ENCODE data around the gene FOXD4.
"Not testable (repeated sequence)": the region's sequence is repeated elsewhere in the genome, so short reads cannot be mapped to it uniquely, and the experiment has no call there.

GRCh38 chr9:94992-95391, 23.2 kb downstream of the FOXD4 start:
- TF ChIP-seq CTCF (IDR thresholded peaks at IDR 0.05); NFE2L2 (conservative IDR thresholded peaks at IDR 0.05; ENCODE audit: low read length); EP300 (IDR thresholded peaks at IDR 0.05); JUN (IDR thresholded peaks at IDR 0.05); CHD4 (IDR thresholded peaks at IDR 0.05; ENCODE audit: borderline replicate concordance); FOSL2 (IDR thresholded peaks at IDR 0.05); FOSL2 (CRISPR knock-in tag; IDR thresholded peaks at IDR 0.05); MAX (IDR thresholded peaks at IDR 0.05); SMC3 (IDR thresholded peaks at IDR 0.05); USF2 (IDR thresholded peaks at IDR 0.05); RARB (CRISPR knock-in tag; IDR thresholded peaks at IDR 0.05): not testable (repeated sequence)
